K562 (cell line): Measurements from ENCODE around the gene RASD2. TPM values are rescaled to one million over a fixed set of nuclear protein-coding genes. Genes with fewer than 3 reads are reported as not detected.

ENCODE experiments used
- EHMT2 ChIP-seq: fragments of 450-650 bp; IDR thresholded peaks from 2 replicates; pipeline ENCODE4 v1.6.1; 2018; ENCODE audit warnings: antibody characterized with exemption
- NR4A1 ChIP-seq, 2 experiments: fragments of 250-450 bp in 1 of 2; fragments of 450-650 bp in 1 of 2; sonication (Bioruptor Pico) in 1 of 2; IDR thresholded peaks; 2 replicates each; pipeline versions ENCODE4 v1.4.0 to v1.6.1; 2016 to 2020; ENCODE audit warnings: mild to moderate bottlenecking in 2 of 2, missing compliant biosample characterization in 1 of 2, missing genetic modification characterization in 1 of 2, moderate library complexity in 1 of 2
- SRSF3 ChIP-seq: fragments of 200-400 bp; formaldehyde crosslinking; IDR thresholded peaks from 2 replicates; pipeline ENCODE4 v1.6.1; 2016; ENCODE audit warnings: mild to moderate bottlenecking, low read length, moderate library complexity; ENCODE audit not compliant: insufficient read depth
- ZNF766 ChIP-seq: fragments of 200-800 bp; sonication (Bioruptor generic); conservative IDR thresholded peaks from 2 replicates; pipeline ENCODE4 v1.6.1; 2016; ENCODE audit warnings: missing genetic modification characterization, missing compliant biosample characterization
- polyA plus RNA-seq, 8 experiments: library from polyadenylated mRNA; depleted of rRNA in 4 of 8; stranded (reverse) in 5 of 8; unstranded in 3 of 8; fragments of >200 nt; fragmentation: Nextera tagmentation in 2 of 8; fragmentation: Illumina TruSeq in 1 of 8; extraction: Ambion mirVana in 2 of 8; extraction: Trizol in 1 of 8; gene quantifications; 2 replicates each; pipeline versions ENCODE4 v1.2.1 to v1.2.3, GENCODE V29; 2011 to 2014; ENCODE audit warnings: inconsistent platforms in 1 of 8, missing spikeins in 1 of 8
- total RNA-seq, 7 experiments: library from RNA; depleted of rRNA in 6 of 7; stranded (reverse); fragments of >200 nt in 6 of 7; fragmentation: Illumina TruSeq in 2 of 7; extraction: Trizol in 2 of 7; gene quantifications; 2 replicates each; pipeline versions ENCODE4 v1.2.1 to v1.2.3, GENCODE V29; 2011 to 2021; ENCODE audit warnings: low replicate concordance in 1 of 7
- TF ChIP-seq, protein P1 (sequence below): sonication (generic); formaldehyde crosslinking; IDR thresholded peaks from 2 replicates; pipeline ENCODE4 v1.8.0; 2023; ENCODE audit warnings: mild to moderate bottlenecking, missing genetic modification reagents
- TF ChIP-seq, protein P2 (sequence below), 3 experiments: fragments of 200-800 bp in 1 of 3; sonication (Bioruptor generic) in 1 of 3; sonication (generic) in 1 of 3; formaldehyde crosslinking in 1 of 3; IDR thresholded peaks; 2 replicates each; pipeline versions ENCODE4 v1.6.1 to v1.8.0; 2016 to 2022; ENCODE audit warnings: mild to moderate bottlenecking in 2 of 3, missing compliant biosample characterization in 2 of 3, missing genetic modification characterization in 2 of 3, missing genetic modification reagents in 1 of 3
- TF ChIP-seq, protein P3 (sequence below), 2 experiments: fragments of 450-650 bp; IDR thresholded peaks; 2 replicates each; pipeline ENCODE4 v1.6.1; 2016; ENCODE audit warnings: mild to moderate bottlenecking in 2 of 2, borderline replicate concordance in 1 of 2, low read depth in 1 of 2, moderate library complexity in 1 of 2

Gene RASD2
- total and polyA plus RNA-seq, 9 of the 15 experiments (the other 6 are each of a cell fraction or from before 2014, with no cell fraction given): 0.05 TPM; not detected in 8

DNA sequence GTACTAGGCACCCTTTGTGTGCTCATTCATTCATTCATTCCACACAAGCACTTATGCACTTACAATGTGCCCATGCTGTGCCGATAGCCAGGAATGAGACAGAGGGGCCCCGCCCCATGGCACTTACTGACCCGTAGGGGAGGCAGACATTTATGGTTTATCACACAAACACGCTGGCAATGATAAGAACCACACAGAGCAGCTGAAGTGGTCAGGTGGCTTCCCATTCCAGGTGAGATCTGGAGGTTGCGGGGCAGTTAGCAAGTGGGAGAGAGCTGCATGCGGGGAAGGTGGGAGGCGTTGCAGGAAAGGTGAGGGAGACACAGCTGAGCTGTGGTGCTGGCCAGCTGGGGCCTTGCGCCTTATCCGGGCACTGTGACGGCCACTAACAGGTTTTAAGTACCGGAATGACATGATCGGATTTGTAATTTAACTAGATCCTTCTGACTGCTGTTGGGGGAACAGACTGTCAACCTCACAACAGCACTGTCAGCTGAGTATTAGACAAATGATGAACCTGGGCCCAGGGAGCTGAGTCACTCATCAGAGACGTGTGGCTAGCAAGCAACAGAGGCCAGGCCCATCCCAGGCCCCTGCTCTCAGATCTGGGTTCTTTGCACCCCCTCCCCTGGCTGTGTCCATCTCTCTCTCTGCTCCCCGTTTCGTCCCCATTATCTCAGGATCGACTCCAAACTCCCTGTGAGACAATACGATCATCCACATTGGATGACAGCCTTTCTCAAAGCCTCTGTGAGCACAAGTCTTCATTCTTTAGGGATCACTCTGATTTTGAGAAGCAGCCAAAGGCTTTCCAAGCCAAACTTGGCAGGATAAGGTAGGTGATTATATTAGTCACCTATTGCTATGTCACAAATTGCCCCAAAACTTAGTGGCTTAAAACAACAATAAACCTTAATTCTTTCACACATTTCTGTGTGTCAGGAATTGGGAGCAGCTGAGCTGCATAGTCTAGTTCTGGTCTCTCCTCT is 28.4 kb downstream of the RASD2 start (continued):
- TF ChIP-seq, protein P1, sequence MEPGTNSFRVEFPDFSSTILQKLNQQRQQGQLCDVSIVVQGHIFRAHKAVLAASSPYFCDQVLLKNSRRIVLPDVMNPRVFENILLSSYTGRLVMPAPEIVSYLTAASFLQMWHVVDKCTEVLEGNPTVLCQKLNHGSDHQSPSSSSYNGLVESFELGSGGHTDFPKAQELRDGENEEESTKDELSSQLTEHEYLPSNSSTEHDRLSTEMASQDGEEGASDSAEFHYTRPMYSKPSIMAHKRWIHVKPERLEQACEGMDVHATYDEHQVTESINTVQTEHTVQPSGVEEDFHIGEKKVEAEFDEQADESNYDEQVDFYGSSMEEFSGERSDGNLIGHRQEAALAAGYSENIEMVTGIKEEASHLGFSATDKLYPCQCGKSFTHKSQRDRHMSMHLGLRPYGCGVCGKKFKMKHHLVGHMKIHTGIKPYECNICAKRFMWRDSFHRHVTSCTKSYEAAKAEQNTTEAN (CRISPR knock-in tag): no peak
- TF ChIP-seq SRSF3 (no peak), EHMT2 (no peak), NR4A1 (CRISPR knock-in tag; IDR thresholded peaks at IDR 0.05) (no peak), NR4A1 (tag; IDR thresholded peaks at IDR 0.05) (no peak), ZNF766 (CRISPR knock-in tag) (no peak)
- TF ChIP-seq, protein P2, sequence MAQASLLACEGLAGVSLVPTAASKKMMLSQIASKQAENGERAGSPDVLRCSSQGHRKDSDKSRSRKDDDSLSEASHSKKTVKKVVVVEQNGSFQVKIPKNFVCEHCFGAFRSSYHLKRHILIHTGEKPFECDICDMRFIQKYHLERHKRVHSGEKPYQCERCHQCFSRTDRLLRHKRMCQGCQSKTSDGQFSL (CRISPR knock-in tag; IDR thresholded peaks at IDR 0.05): no peak
- TF ChIP-seq, protein P2 (tag; IDR thresholded peaks at IDR 0.05): no peak
- TF ChIP-seq, protein P3, sequence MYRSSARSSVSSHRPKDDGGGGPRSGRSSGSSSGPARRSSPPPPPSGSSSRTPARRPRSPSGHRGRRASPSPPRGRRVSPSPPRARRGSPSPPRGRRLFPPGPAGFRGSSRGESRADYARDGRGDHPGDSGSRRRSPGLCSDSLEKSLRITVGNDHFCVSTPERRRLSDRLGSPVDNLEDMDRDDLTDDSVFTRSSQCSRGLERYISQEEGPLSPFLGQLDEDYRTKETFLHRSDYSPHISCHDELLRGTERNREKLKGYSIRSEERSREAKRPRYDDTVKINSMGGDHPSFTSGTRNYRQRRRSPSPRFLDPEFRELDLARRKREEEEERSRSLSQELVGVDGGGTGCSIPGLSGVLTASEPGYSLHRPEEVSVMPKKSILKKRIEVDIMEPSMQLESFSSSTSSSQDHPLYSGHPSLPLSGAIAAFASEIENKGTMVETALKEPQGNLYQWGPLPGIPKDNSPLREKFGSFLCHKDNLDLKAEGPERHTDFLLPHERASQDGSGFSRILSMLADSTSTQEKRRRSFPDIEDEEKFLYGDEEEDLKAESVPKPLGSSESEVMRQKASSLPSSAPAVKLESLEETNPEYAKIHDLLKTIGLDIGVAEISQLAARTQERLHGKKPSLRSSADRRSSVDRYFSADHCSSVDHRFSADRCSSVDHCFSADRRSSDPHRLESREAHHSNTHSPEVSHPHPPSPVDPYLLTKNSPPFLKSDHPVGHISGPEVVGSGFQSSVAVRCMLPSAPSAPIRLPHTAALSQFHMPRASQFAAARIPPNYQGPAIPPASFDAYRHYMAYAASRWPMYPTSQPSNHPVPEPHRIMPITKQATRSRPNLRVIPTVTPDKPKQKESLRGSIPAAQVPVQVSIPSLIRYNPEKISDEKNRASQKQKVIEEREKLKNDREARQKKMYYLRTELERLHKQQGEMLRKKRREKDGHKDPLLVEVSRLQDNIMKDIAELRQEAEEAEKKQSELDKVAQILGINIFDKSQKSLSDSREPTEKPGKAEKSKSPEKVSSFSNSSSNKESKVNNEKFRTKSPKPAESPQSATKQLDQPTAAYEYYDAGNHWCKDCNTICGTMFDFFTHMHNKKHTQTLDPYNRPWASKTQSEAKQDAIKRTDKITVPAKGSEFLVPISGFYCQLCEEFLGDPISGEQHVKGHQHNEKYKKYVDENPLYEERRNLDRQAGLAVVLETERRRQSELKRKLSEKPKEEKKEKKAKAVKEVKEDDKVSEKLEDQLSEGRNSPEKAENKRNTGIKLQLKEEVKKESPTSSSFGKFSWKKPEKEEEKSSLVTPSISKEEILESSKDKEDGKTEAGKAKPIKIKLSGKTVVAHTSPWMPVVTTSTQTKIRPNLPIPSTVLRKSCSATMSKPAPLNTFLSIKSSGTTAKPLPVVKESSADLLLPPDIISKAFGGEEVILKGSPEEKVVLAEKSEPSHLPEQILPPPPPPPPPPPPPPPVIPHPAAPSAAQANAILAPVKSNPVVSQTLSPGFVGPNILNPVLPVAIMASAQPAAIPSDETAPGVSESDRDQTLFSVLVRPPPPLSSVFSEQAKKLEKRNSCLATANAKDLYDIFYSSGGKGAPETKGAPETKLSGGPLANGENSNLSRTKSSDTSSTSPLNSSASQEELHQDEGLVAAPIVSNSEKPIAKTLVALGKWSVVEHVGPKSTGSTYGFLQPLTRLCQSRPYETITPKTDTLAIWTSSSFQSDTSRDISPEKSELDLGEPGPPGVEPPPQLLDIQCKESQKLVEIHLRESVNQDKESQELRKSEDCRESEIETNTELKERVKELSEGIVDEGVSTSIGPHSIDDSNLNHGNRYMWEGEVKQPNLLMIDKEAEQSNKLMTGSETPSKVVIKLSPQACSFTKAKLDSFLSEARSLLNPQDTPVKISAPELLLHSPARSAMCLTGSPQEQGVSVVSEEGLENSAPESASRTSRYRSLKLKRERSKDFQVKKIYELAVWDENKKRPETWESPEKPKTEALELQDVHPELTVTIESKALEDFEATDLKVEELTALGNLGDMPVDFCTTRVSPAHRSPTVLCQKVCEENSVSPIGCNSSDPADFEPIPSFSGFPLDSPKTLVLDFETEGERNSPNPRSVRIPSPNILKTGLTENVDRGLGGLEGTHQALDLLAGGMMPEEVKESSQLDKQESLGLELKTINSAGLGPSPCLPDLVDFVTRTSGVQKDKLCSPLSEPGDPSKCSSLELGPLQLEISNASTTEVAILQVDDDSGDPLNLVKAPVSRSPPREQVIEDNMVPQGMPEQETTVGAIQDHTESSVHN (IDR thresholded peaks at IDR 0.05; ENCODE audit: borderline replicate concordance in 1 of 2, low read depth in 1 of 2): no peak
